Panc1 (cell line): ENCODE measurements around the gene SLC12A8.

ENCODE experiments used
- CTCF ChIP-seq: fragments of 450-650 bp; IDR thresholded peaks from 2 replicates; pipeline ENCODE4 v1.5.1; 2017; ENCODE audit warnings: mild to moderate bottlenecking
- TCF7L2 ChIP-seq: IDR thresholded peaks from 2 replicates; pipeline ENCODE4 v1.6.1; 2011; ENCODE audit warnings: mild to moderate bottlenecking, low read depth, low read length, inconsistent platforms

DNA sequence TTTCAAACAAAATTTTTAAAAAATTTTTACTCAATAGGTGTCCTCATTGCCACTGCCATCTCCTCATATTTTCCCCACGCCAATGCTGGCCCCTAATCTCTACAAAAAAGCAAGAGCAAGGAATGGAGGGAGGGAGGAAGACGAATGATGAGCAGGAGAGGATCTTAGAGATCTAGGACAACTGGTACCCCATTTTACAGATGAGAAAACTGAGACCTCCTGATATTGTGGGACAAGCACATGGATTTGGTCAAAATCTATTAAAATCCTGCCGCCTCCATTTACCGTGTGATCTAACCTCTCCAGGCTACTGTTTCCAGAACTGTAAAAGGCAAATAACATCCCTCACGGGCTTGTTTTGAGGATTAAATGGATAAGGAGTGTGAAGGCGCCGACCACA lies 161.3 kb downstream of the SLC12A8 start:
- peak; percentile 20; the same call in 1 of the 2 replicates for TF ChIP-seq CTCF
- no peak for TF ChIP-seq TCF7L2
